HG02973 (cell line): ENCODE data around the gene COL4A2.

Experiments
- ATAC-seq: cut with Tn5 transposase; IDR thresholded peaks from one replicate; pipeline ENCODE4 v1.9.1; 2021; ENCODE audit warnings: moderate library complexity; ENCODE audit not compliant: unreplicated experiment

Gene COL4A2

DNA sequence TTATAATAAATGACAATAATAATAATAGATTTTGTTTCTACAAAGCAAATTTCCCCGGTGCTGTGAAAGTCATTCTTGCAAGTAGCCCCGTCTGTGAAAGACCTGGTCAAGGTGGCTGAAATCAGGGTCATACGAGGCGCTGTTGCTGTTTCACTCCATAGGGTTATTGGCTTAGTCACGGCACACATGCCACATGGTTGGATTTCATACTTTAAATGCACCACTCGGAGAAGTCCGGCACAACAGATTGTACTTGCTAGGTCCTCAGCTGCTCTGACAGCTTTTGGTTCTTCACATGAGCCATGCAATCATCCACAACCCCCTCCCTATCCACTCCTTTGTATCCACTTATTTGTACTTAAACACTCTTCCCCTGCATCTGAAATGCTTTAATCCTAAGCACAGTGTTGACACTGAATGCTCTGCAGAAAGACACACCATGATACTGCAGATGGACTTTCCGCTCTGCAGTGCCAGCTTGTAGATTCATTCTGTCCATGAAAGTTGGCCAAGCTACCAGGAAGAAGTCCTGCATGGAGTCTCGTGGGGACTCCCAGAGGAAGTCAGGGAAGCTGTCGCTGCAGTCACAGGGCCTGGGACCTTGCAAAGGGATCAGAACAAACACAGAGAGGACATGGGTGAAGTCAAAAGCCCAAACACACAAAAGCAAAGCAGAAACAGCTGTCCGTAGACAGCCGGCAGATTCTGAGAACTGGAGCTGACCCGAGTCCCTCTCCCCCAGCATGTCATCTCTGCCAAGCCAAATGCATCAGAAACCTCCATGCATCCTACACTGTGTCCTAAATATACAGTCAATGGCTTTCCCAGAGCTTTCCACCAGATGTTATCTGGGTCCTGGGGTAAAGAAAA, 124.6 kb downstream of the COL4A2 start:
- ATAC-seq, result no peak

DNA sequence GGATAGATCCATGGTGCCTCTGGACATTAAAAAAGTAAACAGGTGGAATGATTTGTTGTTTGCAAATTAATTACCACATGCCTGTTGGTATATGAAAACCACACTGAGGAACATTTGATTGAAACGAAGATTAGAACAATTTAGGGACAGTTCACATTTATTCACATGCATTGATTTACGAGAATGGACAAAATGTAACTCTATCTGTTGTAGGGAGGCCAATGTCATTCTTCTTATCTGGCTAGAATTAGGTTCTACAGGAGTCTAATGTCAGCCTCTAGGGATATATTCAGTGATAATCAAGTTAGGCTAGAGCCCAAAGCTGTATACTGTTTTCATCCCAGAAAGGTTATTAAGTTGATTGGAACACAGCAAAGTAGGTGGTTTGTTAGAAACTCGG, 125.4 kb downstream of the COL4A2 start:
- ATAC-seq, result no peak

DNA sequence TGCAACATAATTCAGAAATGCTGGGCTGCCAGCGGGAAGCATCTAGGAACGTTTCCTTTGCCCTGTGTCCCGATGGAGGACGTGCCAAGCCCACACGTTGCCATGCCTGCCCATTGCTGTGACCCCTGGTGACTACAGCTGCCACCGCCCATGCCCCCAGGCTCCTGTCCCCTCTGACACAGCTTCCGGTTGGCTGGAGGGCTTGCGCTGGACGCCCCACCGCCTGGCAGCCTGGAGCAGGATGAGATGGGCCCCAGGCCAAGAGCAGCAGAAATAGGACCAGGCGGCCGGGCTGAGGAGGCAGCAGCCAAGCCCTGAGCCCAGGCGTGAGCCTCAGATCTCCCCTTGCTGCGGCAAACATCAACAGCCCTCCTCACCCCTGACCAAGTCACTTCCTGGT, 125.9 kb downstream of the COL4A2 start:
- ATAC-seq, result no peak

DNA sequence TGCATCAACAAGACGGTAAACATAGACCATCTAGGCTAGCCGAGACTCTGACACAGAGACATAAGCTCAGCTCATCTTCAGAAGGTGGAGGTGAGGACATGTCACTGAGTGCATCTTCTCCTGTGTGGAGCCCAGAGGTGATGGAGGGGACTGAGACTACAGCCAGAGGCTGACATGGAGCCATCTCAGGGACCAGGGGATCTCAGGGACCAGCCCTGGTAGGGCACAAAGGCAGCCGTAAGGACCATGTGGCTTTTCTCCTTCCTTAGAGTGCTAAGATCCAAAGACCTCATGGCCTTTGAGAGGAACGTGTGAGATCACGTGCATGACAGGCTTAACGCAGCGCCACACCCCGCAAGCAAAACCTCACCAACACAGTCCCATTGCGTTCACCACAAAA, 127.5 kb downstream of the COL4A2 start:
- no peak for ATAC-seq

DNA sequence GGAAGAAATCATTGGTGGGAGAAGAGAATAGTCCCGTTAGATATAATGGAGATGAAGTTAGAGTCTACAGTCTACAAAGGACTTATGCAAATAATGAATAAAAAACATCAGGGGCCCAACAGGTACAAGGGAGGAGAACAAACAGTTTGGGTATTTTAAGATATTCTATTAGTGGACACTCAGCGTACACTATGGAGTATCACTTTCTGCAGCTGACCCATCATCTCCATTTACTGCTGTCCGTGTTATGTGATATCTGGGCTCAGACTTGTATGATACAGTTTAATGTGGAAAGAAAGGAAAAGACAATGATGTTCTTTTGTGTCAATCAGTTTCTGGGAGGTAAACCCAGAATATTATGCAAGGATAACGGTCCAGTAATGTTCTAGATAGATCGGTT, 128.2 kb downstream of the COL4A2 start:
- no peak for ATAC-seq

DNA sequence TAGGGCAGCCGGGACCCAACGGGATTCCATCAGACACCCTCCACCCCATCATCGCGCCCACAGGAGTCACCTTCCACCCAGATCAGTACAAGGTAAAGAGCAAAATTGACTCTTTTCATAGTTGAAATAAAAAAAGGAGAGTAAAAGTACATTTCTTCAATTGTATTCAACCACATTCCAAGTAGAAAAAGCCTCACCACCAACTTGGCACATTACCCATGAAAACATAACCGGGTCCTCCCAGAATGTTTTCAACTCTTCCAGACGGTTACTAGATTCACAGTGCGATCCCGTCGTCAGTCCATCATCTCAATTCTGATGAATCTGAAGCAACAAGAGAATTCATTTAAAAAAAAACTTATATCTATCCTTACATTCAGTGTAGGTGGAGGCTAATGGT, 129.2 kb downstream of the COL4A2 start:
- no peak for ATAC-seq

DNA sequence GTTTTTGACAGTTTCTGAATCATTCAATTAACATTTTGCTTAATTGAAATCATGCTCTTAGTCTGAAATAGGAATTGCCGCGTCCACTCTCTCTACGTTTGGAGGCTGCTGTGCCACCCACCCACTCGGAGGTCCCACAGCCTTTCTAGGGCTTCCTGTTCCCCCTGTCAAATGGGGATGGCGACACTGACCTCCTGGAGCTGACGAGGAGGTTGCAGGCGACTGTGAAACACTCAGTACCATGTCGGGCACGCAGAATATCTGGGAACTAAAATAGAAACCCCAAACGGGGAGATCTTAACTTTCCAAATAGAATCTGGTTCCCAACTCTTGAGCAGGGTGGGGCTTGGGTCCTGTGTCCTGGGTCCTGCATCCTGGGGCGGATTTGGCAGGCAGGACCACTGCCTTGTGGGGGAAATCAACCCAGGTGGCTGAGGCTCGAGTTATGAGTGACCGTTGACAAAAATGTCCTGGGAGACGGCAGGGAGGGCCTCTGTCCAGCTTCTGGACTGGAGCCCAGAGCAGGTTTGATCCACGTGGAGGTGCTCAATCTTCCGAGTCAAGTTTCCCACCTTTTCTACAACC, 129.8 kb downstream of the COL4A2 start:
- ATAC-seq, result no peak

DNA sequence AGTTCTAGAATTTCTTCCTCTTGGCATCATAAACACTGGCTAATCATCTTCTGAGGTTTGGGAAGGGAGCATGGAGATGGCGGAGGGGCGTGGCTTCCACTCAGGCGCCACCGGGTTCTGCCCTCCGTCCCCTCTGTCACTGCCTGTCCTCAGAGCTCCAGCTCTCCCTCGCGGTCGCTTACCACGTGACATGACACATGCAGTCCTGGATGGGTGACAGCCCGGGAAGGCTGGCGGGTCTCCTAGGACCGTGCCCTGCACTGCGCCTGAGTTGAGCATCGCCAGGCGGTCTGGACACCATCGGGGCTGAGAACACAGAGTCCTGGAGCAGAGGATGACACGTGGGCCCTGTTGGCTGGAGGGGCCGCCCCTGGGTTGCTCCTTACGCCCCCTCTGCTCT, 131.1 kb downstream of the COL4A2 start:
- no peak for ATAC-seq

DNA sequence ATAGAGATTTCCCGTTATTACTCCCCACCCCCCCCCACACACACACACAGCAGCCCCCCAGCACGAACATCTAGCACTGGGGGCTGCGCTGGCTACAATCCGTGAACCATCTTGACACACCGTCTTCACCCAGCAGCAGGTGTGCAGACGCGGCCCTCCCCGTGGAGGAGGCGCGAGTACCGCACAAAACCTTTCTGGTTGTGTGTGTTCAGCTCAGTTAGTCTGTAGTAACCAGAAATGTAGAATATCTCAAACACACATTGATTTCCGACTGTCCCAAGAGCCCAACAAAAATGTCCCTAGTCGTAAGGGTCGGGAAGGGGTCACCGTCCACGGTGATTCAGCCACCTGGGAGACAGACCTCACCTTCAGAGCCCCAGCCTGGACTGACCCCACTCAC, 131.7 kb downstream of the COL4A2 start:
- ATAC-seq, result no peak

DNA sequence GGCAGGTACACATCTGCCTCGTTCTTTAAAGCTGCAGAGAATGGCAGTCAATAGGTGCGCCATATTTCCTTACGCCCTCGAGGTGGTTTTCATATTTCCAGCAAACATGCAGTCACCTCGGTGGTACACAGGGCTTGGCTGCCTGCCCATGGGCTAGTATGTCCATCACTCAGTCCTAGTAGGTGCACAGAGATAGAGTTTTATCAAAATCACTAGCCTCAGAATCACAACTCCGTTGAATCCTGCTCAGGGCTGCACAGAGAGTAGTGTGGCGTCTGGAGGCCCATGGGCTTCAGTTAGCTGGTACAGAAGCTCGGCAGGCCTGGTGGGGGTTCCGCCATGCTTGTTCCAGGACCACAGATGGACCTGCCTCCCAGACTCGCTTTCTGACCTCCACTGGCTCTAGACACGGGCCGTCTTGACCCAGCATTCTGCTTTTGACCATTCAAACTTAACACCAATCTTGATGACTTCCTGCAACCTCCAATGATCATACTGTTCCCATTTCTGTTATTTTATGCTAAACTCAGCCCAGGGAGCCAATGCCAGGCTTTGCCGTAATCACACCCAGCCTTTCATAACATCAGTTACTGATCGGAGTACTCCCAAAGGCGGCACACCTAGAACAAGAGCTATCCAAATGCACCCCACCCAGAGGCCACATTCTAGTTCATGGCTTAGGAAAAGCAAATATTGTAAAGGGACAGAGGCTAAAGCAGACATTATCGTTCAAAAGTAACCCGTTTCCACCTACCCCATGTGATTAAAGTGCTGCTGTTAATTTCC, 134.1 kb downstream of the COL4A2 start:
- no peak for ATAC-seq

DNA sequence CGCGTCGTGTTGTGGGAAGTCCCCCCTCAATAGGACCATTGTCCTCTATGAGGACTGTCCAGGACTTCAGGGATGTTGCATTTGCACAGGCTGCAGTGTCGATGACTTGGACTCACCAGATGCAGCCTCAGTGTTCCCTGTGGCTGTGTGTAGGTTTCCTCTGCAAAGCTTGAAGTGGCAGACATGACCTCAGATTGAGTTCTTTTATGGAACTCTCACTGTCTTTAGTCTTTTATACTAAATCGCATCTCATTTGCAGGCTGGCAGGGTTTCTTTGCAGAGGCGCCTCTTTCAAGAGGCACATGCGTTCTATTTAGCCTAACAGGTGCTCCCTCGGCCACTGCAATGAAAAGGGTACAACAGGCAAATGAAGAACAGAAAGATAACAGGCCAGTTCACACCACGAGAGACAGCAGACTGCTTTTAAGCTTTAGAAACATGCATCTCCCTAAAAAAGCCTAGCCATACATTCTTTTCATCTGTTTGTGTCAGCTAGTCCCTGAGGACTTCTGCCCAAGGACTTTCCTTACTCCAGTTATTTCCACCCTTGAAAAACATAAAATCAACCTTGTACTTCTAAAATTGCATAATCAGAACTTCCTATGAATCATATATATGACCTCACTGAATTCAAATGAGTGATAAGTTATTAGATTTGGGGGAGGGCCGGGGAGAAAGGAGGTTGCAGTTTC, 136.0 kb downstream of the COL4A2 start:
- ATAC-seq, result no peak

DNA sequence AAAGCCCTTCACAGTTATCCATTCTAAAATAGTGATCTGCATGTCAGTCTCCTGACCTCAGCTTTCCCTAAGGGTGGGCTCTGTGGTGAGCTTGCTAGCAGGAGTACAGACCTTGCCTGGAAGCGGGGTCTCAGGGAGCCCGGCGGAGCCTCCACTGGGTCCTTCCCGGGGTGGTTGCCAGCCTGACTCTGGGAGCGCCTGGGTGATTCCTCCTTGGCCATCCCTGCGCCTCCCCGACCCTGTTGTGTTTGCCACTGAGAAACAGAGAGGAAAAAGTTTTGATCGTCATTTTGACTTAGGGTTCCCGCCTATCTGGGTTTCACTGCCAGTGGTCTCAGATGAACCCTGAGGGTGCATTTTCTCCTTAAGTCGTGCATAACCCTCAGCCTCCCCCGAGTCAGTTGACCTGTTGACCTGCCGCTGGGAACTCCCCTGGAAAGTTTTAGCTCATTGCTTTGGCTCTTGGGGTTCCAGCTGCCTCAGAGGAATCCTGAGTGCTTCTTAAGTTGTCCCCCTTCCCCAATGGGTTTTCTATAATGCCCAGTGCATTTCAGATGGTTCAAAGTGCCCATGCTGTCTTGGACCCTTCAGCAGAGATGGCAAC, 136.6 kb downstream of the COL4A2 start:
- ATAC-seq, result no peak

DNA sequence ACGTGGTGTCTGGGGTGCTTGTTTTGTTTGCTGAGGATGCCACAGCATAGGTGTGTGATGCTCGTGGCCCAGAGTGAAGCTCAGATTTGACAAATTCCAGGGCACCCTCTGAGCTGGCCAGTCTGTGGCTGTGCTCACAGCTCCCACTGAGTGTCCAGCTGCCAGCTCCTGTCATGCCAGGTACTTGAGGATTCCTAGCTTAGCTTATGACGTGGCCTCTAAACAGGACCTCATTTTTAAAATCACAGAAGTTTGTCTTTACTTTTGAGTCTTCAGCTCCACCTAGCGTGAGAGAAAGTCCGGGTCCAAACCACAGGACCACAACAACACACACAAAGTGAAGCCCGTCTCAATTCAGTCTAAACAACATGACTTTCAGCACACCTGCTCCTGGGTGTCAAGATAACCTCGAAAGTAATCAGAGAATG, 137.2 kb downstream of the COL4A2 start:
- ATAC-seq, result peak; percentile 41

DNA sequence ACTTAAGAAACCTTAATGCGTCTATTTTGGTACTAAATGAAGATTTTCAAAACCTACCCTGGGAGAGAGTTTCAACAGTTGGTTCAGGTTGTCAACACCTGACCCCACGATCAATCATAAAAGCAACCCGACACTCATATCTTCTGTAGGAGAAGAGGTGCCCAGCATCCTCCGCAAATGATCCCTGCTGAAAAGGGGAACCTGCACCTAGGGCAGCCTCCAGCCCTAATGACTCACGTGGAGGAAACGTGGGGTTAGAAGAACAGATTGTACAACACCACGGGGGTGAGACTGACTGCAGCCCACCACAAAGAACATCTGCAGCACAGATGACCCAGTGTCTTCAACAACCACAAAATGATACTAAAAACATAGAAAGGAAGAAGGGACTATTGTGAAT, 138.1 kb downstream of the COL4A2 start:
- ATAC-seq, result no peak

DNA sequence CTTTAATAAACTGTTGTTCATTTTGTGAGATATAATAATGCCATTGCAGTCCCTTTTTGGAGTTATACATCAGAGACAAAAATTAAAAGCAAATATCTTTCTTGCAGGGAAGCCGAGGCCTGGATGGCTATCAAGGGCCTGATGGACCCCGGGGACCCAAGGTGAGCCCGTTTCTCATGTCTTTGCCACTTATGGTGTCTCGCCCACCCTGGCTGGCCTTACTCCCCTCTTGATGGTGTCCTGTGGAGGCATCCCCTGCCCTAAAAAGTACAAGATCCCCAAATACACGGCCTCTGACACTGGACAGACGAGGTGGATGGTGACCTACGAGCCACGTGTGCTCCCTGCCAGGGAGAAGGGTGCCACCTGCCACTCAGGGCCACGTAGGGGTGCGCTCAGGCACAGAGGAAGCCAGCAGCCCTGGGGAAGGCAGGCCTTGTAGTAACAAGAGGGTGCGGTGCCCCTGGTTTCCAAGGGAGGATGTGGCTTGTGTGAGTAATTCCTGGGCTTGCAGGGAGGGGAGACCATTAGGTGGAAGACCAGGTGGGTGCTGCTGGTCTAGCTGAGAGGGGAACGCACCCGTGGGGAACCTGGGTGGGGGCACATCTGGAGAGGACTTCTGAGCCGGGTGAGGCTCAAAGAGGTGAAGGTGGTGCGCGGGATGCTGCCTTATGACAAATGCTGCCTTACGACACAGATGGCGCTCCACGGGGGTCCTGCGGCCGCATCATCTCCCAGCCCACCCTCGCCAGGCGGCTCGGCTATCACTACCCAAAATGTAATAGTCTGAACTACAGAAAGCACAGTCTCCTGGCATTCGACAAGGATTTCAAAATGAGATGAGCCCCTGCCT, 138.9 kb downstream of the COL4A2 start:
- no peak for ATAC-seq

DNA sequence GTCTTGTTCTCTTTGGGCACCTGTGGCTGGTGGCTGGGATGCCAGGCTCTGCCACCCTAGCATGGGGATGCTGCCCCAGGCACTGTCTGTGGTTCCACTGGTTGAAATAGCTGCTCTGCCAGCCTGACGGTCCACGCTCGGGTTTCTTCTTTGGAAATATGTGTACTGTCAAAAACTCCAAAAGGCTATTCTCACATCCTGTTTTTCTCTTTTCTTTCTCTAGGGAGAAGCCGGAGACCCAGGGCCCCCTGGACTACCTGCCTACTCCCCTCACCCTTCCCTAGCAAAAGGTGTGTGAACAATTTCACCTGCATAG, 139.4 kb downstream of the COL4A2 start:
- no peak for ATAC-seq

DNA sequence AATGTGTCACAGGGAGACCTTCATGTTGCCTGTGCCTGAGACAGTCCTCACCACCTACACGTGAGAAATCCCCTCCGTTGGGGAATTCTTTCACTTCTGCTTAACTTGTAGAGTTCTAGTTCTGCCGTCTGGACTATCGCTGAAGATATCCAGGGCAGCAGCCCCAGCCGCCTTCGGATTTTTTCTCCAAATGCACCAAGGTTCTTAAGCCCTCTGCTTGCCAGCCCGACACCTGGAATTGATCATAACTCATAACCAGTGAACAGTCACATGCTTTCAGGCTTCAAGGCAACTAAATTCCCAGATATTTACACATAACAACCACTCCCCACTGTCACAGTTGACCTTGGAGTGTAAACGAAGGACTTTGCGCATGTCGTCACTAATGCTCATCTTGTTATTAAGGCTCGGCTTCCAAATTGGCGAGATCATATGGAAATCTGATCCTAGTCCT, 140.0 kb downstream of the COL4A2 start:
- peak; percentile 53 for ATAC-seq

DNA sequence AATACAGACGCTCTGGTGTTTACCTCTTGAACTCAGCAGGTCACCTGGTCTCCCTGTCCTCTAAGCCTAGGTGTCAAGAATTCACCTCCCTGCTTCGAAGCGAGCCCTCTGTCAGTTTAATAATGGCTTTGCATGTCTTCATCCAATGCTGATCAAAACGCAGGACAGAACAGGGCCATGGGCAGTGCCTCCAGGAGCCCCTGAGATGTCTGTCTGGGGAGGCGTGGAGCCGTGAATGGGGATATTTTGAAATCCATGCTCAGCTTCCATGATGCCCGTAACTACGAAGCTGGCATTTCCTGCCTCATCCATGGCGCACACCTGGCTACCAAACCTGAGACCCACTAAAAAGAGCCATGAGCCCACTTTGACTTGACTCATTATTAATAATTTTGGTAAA, 140.7 kb downstream of the COL4A2 start:
- no peak for ATAC-seq

DNA sequence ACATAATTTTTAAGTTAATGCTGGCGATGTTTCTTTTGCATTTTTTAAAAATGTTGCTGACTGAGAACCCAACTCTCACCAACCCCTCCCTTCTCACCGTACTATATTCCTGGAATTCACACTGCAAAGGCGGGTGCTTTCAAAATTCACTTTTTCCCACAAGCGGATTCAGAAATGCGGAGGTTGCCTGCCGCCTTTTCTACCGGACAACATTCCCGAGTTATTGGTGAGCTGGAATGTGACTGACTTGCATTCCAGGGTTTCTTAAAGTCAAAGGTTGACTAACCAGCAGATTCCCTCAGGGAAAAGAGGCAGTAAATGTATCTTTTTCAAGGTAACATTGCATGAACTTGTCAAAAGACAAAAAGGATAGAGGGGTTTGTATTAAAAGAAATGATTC, 141.1 kb downstream of the COL4A2 start:
- ATAC-seq, result no peak

DNA sequence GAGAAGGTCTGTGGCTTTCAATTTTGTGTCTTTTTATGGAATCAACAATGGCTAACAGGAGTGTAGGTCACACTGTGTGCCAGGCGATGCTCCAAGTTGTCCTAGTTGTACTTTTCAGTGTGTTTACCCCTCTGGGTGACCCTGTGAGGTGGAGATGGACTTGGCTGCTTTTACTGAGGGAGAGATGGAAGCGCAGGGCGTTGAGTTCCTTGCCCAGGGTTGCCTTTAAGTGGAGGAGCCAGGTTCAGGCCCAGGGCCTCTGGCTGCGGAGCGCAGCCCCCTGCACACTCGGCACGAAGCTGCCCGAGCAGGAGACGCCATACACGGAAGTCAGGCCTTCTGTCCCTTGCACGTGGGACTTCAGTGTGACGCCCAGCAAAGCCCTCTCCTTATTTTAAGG, 141.6 kb downstream of the COL4A2 start:
- ATAC-seq, result no peak
